ENCODE results near the gene ROPN1B. TPM values are rescaled to one million over a fixed set of nuclear protein-coding genes. Genes with fewer than 3 reads are reported as not detected.

ROPN1B gene
- total RNA-seq, 2 experiments from 2014 or later, result not detected

- Mint-ChIP-seq H3K4me1 (ENCODE audit: low read depth) (no peaks in the 10 kb centered on the region), H3K36me3 (ENCODE audit: low read depth) (peaks cover 44% of the 10 kb centered on the region), H3K27ac (no peak overlapping the region), H3K9me3 (no peaks in the 10 kb centered on the region), H3K4me3 (no peak overlapping the region), H3K27me3 (no peaks in the 10 kb centered on the region)
- no peak for TF ChIP-seq CTCF (IDR thresholded peaks at IDR 0.05)
- POLR2A ChIA-PET, result no interaction called here
- intact Hi-C loops (cut with micrococcal nuclease), result no loop called here
- CTCF ChIA-PET, result no interaction called here
- DNase-seq (no peak), ATAC-seq (no peak)
Measured at GRCh38 chr3:126008219-126008618, 39.2 kb downstream of the ROPN1B start.

- ATAC-seq (no peak), DNase-seq (no peak)
- CTCF ChIA-PET, result no interaction called here
- POLR2A ChIA-PET, result no interaction called here
- TF ChIP-seq CTCF (IDR thresholded peaks at IDR 0.05), result no peak
- peaks cover 49% of the 10 kb centered on the region for H3K36me3 Mint-ChIP-seq (ENCODE audit: low read depth)
- no peak overlapping the region for H3K27ac Mint-ChIP-seq
- H3K27me3 Mint-ChIP-seq, result no peaks in the 10 kb centered on the region
- H3K9me3 Mint-ChIP-seq, result no peaks in the 10 kb centered on the region
- no peak overlapping the region for H3K4me3 Mint-ChIP-seq
- no peaks in the 10 kb centered on the region for H3K4me1 Mint-ChIP-seq (ENCODE audit: low read depth)
- intact Hi-C loops (cut with micrococcal nuclease), result no loop called here
Measured at GRCh38 chr3:126009181-126009580, 40.2 kb downstream of the ROPN1B start.

- ChIA-PET POLR2A (no interaction called here), CTCF (no interaction called here)
- ATAC-seq, result no peak
- H3K4me1 Mint-ChIP-seq (ENCODE audit: low read depth), result no peaks in the 10 kb centered on the region
- no peaks in the 10 kb centered on the region for H3K9me3 Mint-ChIP-seq
- H3K27me3 Mint-ChIP-seq, result no peaks in the 10 kb centered on the region
- peaks cover 38% of the 10 kb centered on the region for H3K36me3 Mint-ChIP-seq (ENCODE audit: low read depth)
- DNase-seq, result no peak
- no peak overlapping the region for H3K27ac Mint-ChIP-seq
- no peak overlapping the region for H3K4me3 Mint-ChIP-seq
- intact Hi-C loops (cut with micrococcal nuclease), result no loop called here
- TF ChIP-seq CTCF (IDR thresholded peaks at IDR 0.05), result no peak
Measured at GRCh38 chr3:126013751-126014156, 44.8 kb downstream of the ROPN1B start.

GRCh38 chr3:126014252-126014651 is 45.3 kb downstream of the ROPN1B start:
- ATAC-seq (no peak), DNase-seq (no peak)
- no peaks in the 10 kb centered on the region for H3K27me3 Mint-ChIP-seq
- intact Hi-C loops (cut with micrococcal nuclease), result no loop called here
- no peaks in the 10 kb centered on the region for H3K4me1 Mint-ChIP-seq (ENCODE audit: low read depth)
- no peak for TF ChIP-seq CTCF (IDR thresholded peaks at IDR 0.05)
- H3K36me3 Mint-ChIP-seq (ENCODE audit: low read depth), result peaks cover 35% of the 10 kb centered on the region
- no peak overlapping the region for H3K4me3 Mint-ChIP-seq
- ChIA-PET CTCF (no interaction called here), POLR2A (no interaction called here)
- H3K9me3 Mint-ChIP-seq, result no peaks in the 10 kb centered on the region
- no peak overlapping the region for H3K27ac Mint-ChIP-seq

- Mint-ChIP-seq H3K36me3 (ENCODE audit: low read depth) (peaks cover 35% of the 10 kb centered on the region), H3K27ac (no peak overlapping the region), H3K4me3 (no peak overlapping the region), H3K27me3 (no peaks in the 10 kb centered on the region), H3K4me1 (ENCODE audit: low read depth) (no peaks in the 10 kb centered on the region), H3K9me3 (no peaks in the 10 kb centered on the region)
- TF ChIP-seq CTCF (IDR thresholded peaks at IDR 0.05), result no peak
- ChIA-PET CTCF (no interaction called here), POLR2A (no interaction called here)
- DNase-seq, result no peak
- no peak for ATAC-seq
- intact Hi-C loops (cut with micrococcal nuclease), result no loop called here
Measured at GRCh38 chr3:126015075-126015474, 46.1 kb downstream of the ROPN1B start.
